Muscle of arm (tissue), 14 donors: ENCODE data around the gene CXCL16. TPM values are rescaled to one million over a fixed set of nuclear protein-coding genes. Genes with fewer than 3 reads are reported as not detected.

ENCODE experiments used
- DNase-seq: peaks from one replicate; pipeline ENCODE4 v3.0.0-alpha.2; 2013
- long read RNA-seq, 11 donors: transcript quantifications; one replicate each; lab custom pipeline, GENCODE V29; 2026
- polyA plus RNA-seq, 12 donors: library from polyadenylated mRNA; unstranded; fragments of 120-200 nt; gene quantifications; one replicate each; pipeline ENCODE4 v1.2.1, GENCODE V29; 2013; ENCODE audit not compliant: insufficient read length in 12 of 12

CXCL16 gene
- 10 to 100 TPM in 1 of 12 donors, 1 to 10 TPM in 9, not detected in 2; 3.6 to 10.6 (median 4.4) TPM for polyA plus RNA-seq
- long read RNA-seq, donor 1, partial matches to known transcripts = 0 of 5 reads
- long read RNA-seq, donor 1, other reads (novel, unspliced or antisense) = 0 of 5 reads
- long read RNA-seq, donor 2, partial matches to known transcripts = 0 of 1 reads
- long read RNA-seq, donor 2, other reads (novel, unspliced or antisense) = 0 of 1 reads
- long read RNA-seq, donor 3 = 0 reads
- long read RNA-seq, donor 4 = 0 reads
- long read RNA-seq, donor 5, partial matches to known transcripts = 0 of 2 reads
- long read RNA-seq, donor 5, other reads (novel, unspliced or antisense) = 0 of 2 reads
- long read RNA-seq, donor 6 = 0 reads
- long read RNA-seq, donor 7, partial matches to known transcripts = 0 of 1 reads
- long read RNA-seq, donor 7, other reads (novel, unspliced or antisense) = 0 of 1 reads
- long read RNA-seq, donor 8, partial matches to known transcripts = 0 of 2 reads
- long read RNA-seq, donor 8, other reads (novel, unspliced or antisense) = 0 of 2 reads
- long read RNA-seq, donor 9, partial matches to known transcripts = 0 of 2 reads
- long read RNA-seq, donor 9, other reads (novel, unspliced or antisense) = 0 of 2 reads
- long read RNA-seq, donor 10, partial matches to known transcripts = 0 of 1 reads
- long read RNA-seq, donor 10, other reads (novel, unspliced or antisense) = 0 of 1 reads
- long read RNA-seq, donor 11, partial matches to known transcripts = 0 of 1 reads
- long read RNA-seq, donor 11, other reads (novel, unspliced or antisense) = 0 of 1 reads

DNA sequence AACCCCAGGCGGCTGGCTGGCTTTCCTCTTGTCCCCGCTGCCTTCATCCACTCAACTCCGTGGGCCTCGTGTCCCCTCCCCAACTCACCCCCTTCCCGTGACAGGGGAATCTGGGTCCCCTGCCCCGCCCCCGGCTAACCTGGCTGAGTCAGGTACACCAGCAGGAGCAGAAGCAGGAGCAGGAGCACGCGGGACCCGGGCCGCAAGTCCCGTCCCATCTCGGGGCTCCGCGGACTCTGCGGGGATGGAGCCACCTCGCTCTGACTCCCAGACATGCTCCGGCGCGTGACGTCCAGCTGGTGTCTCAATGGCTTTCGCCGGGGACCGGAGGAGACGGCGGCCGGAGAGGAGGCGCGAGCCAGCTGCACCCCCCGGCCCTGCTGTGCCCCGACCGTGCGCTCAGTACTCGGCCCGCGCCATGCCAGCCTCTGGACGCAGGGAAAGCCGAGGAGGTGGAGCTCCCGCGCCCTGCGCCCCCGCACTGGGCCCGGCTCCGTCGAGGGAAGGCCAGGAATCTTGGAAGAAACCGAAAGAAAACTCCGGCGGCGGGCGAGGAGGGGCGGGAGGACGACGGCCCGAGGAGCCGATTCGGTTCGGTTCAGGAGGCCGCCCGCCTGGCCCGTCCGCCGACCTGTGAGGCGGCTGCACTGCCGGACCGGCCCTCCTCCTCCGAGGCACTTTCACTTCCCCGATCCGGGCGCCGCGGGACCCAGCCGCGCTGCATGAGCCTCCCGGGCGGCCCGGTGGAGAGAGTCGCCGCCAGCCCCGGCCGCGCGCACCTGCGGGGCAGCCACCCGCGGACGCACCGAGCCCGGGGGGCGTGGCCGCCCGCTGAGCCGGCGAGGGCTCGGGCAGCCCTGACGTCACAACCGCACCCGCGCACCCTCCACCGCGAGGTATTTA lies at the start of gene CXCL16, which contains the start of gene ZMYND15:
Gene CXCL16 (minus strand): TSS at position 807 of the 903 bp plus-strand sequence. CDS start 589 bp downstream, at position 218.
Gene ZMYND15 (plus strand): TSS at position 712 of the 903 bp plus-strand sequence. CDS start 716 bp downstream, outside the sequence.
- no peak for DNase-seq

GRCh38 chr17:4788807-4789700 lies 49.3 kb upstream of the CXCL16 start, which contains the start of gene GLTPD2:
Gene GLTPD2 (plus strand): TSS chr17:4788964. CDS start chr17:4789012, 48 bp downstream.
- DNase-seq = no peak

DNA sequence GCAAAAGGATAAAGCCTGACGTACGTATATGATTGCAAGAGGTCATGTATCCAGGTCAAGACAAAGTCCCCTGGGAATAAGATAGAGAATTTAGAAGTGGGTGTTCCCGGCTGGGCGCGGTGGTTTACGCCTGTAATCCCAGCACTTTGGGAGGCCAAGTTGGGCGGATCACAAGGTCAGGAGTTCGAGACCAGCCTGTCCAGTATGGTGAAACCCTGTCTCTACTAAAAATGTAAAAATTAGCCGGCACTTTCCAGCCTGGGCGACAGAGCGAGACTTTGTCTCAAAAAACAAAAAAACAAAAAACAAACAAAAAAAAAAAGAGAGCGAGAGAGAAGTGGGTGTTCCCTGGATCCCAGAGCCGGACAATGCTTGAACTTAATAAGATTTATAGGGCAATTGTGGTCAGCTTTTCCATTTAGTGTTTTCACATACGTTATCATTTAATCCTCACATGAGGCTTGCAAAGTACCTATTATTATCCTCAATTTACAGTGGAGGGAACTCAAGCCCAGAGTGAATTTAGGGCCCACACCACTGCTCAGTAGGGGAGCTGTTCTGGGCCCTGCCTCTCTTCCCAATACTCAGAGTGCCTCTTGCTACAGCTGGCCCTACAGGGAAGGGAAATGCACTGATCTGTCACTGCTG lies 48.6 kb upstream of the CXCL16 start:
- DNase-seq = no peak

GRCh38 chr17:4786516-4786915 lies 46.8 kb upstream of the CXCL16 start:
- no peak for DNase-seq

DNA sequence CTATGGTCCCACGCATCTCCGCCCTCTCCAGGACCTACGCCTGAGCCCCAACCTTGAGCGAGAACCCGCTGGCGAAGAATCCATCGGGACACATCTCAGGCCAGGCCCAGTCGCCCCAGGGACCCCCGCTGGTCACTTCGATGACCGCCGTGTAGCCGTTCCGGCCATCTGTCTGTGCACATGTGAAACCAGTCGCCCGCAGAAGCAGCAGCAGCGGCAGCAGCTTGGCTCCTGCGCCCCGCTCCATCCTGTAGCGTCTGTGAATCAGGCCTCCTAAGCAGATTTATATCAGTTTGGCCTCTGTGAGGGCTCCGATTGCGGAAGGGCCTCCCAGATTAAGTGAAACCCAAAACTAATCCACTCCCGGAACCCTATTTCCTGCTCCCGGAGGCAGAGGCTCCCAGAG lies 46.4 kb upstream of the CXCL16 start, which contains the start of gene VMO1:
Gene VMO1 (minus strand): TSS at position 259 of the 406 bp plus-strand sequence. CDS start 12 bp downstream, at position 247.
- no peak for DNase-seq

- DNase-seq = no peak
Measured at GRCh38 chr17:4785311-4786105, 45.8 kb upstream of the CXCL16 start.

DNA sequence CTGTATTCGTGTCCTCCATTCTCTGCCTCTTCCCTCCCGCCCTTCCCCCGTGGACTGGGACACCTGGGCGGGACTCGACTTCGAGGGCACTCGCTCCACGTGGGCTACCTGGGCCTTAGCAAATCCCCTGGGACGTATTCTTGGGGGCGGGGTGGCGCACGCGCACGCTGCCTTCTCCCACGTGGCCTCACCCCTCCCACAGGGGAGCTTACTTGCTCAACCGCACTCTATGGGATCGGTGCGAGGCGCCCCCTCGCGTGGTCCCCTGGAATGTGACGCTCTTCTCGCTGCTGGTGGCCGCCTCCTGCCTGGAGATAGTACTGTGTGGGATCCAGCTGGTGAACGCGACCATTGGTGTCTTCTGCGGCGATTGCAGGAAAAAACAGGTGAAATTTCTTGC lies 42.9 kb upstream of the CXCL16 start:
- DNase-seq = no peak

- no peak for DNase-seq
Measured at GRCh38 chr17:4780325-4780955, 40.7 kb upstream of the CXCL16 start.

DNA sequence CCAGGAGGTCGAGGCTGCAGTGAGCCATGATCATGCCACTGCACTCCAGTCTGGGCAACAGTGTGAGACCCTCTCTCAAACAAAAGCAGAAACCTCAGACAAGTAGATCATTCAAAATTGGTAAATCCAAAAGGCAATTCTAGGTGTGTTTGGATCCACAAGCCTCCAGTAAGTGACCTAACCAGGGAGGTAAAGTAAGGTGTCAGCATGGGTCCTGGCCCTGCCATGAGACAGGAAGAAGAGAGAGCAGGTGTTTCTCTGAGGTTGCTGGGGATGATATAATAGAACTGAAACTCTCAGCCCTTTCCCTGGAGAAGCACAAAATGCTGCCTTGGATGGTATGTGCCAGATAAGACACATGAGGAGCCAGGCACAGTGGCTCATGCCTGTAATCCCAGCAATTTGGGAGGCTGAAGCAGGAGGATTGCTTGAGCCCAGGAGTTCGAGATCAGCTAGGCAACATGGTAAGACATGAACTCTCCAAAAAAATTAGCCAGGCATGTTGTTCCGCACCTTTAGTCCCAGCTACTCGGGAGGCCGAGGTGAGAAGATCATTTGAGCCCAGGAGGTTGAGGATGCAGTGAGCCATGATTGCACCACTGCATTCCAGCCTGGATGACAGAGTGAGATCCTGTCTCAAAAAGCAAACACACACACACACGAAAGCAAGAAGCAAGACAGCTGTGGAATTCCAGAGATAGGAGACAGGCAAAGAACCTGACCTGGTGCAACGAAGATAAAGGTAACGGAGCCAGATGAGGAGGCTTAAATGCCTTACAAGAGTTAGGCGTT lies 38.4 kb upstream of the CXCL16 start:
- DNase-seq = no peak

DNA sequence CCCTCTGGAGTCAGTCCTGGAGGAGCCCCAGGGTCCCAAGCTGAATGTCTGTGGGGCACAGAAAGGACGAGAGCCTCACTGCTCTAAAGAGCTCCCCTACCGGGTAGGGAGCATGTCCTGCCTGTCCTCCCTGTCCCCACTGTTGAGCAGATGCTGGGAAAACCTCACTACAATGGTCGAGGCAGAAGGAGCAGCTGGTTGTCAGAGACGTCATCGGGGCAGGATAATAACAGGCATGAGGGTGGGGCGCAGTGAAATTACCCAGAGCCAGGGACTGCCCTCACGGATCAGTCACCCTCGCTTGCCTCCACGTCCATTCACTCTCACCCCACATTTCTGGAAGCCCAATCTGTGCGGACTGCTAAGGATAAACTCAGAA lies 32.5 kb upstream of the CXCL16 start:
- DNase-seq = no peak

DNA sequence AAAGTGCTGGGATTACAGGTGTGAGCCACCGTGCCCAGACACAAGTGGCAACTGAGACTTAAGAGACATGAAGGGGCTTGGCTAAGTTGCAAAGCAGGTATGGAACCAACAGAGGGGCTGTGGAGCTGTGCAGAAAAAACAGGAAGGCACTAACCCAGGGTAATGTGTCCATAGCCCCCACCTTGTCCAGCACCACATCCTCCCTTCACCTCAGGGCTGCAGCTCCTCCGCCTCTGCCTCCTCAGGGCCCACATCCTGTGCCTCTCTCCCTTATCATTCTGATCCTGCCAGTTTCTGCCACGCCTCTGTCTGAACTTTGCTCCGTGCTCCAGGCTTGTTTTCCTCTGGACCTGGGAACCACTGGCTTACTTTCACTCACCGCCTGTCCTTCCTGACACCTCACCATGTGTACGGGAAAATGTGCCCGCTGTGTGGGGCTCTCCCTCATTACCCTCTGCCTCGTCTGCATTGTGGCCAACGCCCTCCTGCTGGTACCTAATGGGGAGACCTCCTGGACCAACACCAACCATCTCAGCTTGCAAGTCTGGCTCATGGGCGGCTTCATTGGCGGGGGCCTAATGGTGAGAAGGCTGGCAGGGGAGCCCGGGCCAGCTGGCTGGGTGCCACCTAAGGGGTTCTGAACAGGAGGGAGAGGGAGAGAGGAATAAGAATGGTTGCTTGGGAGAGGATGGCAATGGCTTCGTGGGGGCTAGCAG lies 31.9 kb upstream of the CXCL16 start, which contains the start of gene TM4SF5:
Gene TM4SF5 (plus strand): TSS at position 368 of the 716 bp plus-strand sequence. CDS start 37 bp downstream, at position 405.
- DNase-seq = no peak

DNA sequence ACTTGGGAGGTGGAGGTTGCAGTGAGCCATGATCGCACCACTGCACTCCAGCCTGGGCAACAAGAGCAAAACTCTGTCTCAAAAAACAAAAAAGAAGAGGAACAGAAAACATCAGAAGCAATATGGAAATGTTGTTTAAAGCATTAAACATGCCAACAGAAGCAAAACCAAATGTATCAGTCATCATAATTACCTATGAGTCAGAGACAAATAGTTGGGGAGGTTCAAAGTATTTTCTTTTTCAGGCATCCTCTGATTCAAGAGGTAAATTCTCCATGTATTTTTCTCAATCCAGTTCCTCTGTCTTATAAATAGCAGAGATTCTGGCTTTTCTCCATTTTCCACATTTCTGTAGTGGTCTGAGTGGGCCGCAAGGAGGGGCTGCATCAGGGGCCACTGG lies 29.9 kb upstream of the CXCL16 start:
- DNase-seq = no peak

- no peak for DNase-seq
Measured at GRCh38 chr17:4768298-4768697, 28.6 kb upstream of the CXCL16 start.

DNA sequence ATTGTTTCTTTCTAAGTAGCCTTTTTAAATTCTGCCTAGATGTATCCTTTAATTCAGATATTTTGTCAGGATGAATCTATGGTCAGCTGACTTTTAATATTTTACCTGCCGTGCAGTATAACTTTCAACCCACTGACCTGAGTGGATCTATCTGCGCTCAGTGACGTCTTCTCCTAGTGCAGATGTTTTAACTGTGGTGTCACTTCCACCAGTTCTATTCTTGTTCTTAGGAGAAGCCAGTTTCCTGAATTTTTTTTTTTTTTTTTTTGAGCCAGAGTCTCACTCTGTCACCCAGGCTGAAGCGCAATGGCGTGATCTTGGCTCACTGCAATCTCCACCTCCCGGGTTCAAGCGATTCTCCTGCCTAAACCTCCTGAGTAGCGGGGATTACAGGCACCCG lies 27.0 kb upstream of the CXCL16 start:
- no peak for DNase-seq

- no peak for DNase-seq
Measured at GRCh38 chr17:4766201-4766600, 26.5 kb upstream of the CXCL16 start.

DNA sequence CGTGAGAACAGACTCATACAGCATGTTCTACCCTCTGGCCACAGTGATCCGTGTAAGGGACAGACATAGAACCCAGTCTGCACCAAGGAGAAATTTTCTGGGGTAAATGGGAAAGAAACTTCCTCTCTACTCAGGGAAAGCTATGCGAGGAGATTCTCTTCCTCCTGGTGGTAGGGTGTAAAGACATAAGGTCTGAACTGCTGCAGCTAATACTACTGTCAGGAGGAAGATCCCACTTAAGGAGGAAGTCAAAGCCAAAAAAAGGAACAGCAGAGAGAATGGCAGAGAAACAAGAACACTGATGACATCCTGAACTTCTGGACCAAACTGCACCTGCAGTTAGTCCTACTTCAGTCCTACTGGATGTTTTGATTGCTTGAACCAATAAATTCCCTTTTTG lies 24.9 kb upstream of the CXCL16 start:
- DNase-seq = no peak

GRCh38 chr17:4759776-4760236 lies 20.1 kb upstream of the CXCL16 start:
- DNase-seq = no peak
